Measurements from ENCODE around the gene CEP112. TPM values are rescaled to one million over a fixed set of nuclear protein-coding genes. Genes with fewer than 3 reads are reported as not detected.

CEP112 gene
- total and polyA plus RNA-seq, 2 of the 8 experiments (the other 6 are each of a cell fraction or from before 2014, with no cell fraction given): 0.62 to 3.1 TPM

- no peak for TF ChIP-seq EP300 (IDR thresholded peaks at IDR 0.05; ENCODE audit: borderline replicate concordance in 1 of 2, low read depth in 2 of 2, low read length in 2 of 2)
- no peak for TF ChIP-seq HDAC6 (IDR thresholded peaks at IDR 0.05; ENCODE audit: low read depth, low read length)
- no peak for TF ChIP-seq RAD21 (IDR thresholded peaks at IDR 0.05 in 1 of 2, conservative IDR thresholded peaks at IDR 0.05 in 1 of 2; ENCODE audit: low read depth in 2 of 2, low read length in 2 of 2)
- TF ChIP-seq POLR2AphosphoS5 (IDR thresholded peaks at IDR 0.05; ENCODE audit: low read depth, low read length): no peak
- no peak for TF ChIP-seq ZNF274 (IDR thresholded peaks at IDR 0.05; ENCODE audit: borderline replicate concordance, extremely low read depth, low read length)
- TF ChIP-seq POLR2A (IDR thresholded peaks at IDR 0.05; ENCODE audit: control extremely low read depth in 1 of 2, low read depth in 2 of 2, low read length in 2 of 2): no peak
- no peak for TF ChIP-seq GABPA (IDR thresholded peaks at IDR 0.05; ENCODE audit: borderline replicate concordance, insufficient read depth, low read length)
- no peak for TF ChIP-seq BACH1 (IDR thresholded peaks at IDR 0.05; ENCODE audit: low read length)
These were observed 418.9 kb downstream of the CEP112 start (continued) for GRCh38 chr17:65772989-65773388.

Measured in H1 (cell line).